Stomach (tissue), 4 donors: ENCODE measurements around the gene ARPC3.
"Not testable (repeated sequence)": the region's sequence is repeated elsewhere in the genome, so short reads cannot be mapped to it uniquely, and the experiment has no call there.

Experiments used
- CTCF ChIP-seq, 7 experiments: fragments of 450-650 bp in 4 of 7; fragments of 200-600 bp in 3 of 7; sonication (generic) in 3 of 7; IDR thresholded peaks; one replicate each; pipeline ENCODE4 v1.5.1; 2016 to 2019; ENCODE audit warnings: antibody characterized with exemption in 7 of 7, control low read depth in 2 of 7, mild to moderate bottlenecking in 1 of 7
- EP300 ChIP-seq: sonication (generic); formaldehyde crosslinking; IDR thresholded peaks from one replicate; pipeline ENCODE4 v1.6.1; 2017; ENCODE audit warnings: antibody characterized with exemption
- POLR2A ChIP-seq, 4 donors: fragments of 450-650 bp; IDR thresholded peaks; one replicate each; pipeline ENCODE4 v1.6.1; 2016; ENCODE audit warnings: antibody characterized with exemption in 4 of 4, control low read depth in 2 of 4, mild to moderate bottlenecking in 1 of 4, moderate library complexity in 1 of 4
- POLR2AphosphoS5 ChIP-seq, 3 donors: sonication (generic); formaldehyde crosslinking; IDR thresholded peaks; one replicate each; pipeline ENCODE4 v1.6.1; 2016; ENCODE audit warnings: antibody characterized with exemption in 3 of 3

DNA sequence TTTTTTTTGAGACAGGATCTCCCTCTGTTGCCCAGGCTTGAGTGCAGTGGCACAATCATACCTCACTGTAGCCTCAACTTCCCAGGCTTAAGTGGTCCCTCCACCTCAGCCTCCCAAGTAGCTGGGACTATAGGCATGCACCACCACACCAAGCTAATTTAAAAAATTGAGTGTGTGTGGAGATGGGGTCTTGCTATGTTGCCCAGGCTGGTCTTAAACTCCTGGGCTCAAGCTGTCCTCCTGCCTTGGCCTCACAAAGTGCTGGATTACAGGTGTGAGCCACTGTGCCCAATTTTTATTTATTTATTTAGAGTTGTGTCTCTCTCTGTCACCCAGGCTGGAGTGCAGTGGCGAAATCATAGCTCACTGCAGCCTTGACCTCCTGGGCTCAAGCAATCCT is 29.5 kb downstream of the ARPC3 start:
- TF ChIP-seq CTCF (IDR thresholded peaks at IDR 0.05); POLR2A (IDR thresholded peaks at IDR 0.05); POLR2AphosphoS5 (IDR thresholded peaks at IDR 0.05); EP300: not testable (repeated sequence)
